Fibroblast of pulmonary artery (primary cell): Measurements from ENCODE around the gene PCDHGA4.
"Not testable (repeated sequence)": the region's sequence is repeated elsewhere in the genome, so short reads cannot be mapped to it uniquely, and the experiment has no call there.

ENCODE experiments used
- DNase-seq: peaks from one replicate; pipeline ENCODE4 v3.0.0-alpha.2; 2010; ENCODE audit warnings: low read depth
- H3K4me3 ChIP-seq: replicated peaks from 2 replicates; pipeline ENCODE4 v1.5.1; 2011; ENCODE audit warnings: low read depth, mild to moderate bottlenecking, control low read depth, low read length, moderate library complexity
- CTCF ChIP-seq: IDR thresholded peaks from 2 replicates; pipeline ENCODE4 v1.5.1; 2011; ENCODE audit warnings: mild to moderate bottlenecking, control low read depth, low read length, inconsistent platforms; ENCODE audit errors: missing control alignments

The PCDHGA4 gene

DNA sequence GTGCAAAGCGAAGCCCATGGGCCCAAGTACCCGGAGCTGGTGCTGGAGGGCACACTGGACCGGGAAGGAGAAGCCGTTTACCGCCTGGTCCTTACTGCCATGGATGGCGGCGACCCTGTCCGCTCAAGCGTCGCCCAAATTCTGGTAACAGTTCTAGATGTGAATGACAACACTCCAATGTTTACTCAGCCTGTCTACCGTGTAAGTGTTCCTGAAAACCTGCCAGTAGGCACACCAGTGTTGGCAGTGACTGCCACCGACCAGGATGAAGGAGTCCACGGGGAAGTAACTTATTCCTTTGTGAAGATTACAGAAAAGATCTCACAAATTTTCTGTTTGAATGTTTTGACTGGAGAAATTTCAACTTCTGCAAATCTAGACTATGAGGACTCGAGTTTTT lies 19.8 kb downstream of the PCDHGA4 start:
- H3K4me3 ChIP-seq, result peak overlapping the region; percentile 57
- DNase-seq, result no peak
- no peak for TF ChIP-seq CTCF

DNA sequence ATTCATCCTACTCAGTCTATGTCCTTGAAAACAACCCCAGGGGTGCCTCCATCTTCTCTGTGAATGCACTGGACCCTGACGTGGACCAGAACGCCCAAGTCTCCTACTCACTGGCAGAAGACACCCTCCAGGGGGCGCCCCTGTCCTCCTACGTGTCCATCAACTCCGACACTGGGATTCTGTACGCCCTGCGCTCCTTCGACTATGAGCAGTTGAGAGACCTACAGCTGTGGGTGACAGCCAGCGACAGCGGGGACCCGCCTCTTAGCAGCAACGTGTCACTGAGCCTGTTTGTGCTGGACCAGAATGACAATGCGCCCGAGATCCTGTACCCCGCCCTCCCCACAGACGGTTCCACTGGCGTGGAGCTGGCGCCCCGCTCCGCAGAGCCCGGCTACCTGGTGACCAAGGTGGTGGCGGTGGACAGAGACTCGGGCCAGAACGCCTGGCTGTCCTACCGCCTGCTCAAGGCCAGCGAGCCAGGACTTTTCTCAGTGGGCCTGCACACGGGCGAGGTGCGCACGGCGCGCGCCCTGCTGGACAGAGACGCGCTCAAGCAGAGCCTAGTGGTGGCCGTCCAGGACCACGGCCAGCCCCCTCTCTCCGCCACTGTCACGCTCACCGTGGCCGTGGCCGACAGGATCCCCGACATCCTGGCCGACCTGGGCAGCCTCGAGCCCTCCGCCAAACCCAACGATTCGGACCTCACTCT lies 20.8 kb downstream of the PCDHGA4 start:
- DNase-seq, H3K4me3 ChIP-seq: not testable (repeated sequence)

GRCh38 chr5:141382469-141383294 lies 27.9 kb downstream of the PCDHGA4 start, which contains the start of gene PCDHGA7:
Gene PCDHGA7 (plus strand): TSS chr5:141382742. CDS start chr5:141382900, 158 bp downstream.
- peak; percentile 70 for DNase-seq
- TF ChIP-seq CTCF, result peak; percentile 64
- peak within 1 kb of the TSS; percentile 57 for H3K4me3 ChIP-seq

- no peak for TF ChIP-seq CTCF
- peak overlapping the region; percentile 57 for H3K4me3 ChIP-seq
- DNase-seq, result no peak
Measured at GRCh38 chr5:141383345-141383744, 28.5 kb downstream of the PCDHGA4 start.

- H3K4me3 ChIP-seq, result no peak overlapping the region
- no peak for TF ChIP-seq CTCF
- no peak for DNase-seq
Measured at GRCh38 chr5:141384471-141385267, 29.8 kb downstream of the PCDHGA4 start.

GRCh38 chr5:141387557-141388311 lies 32.9 kb downstream of the PCDHGA4 start, which contains the start of gene PCDHGB4:
Gene PCDHGB4 (plus strand): TSS chr5:141387698. CDS start chr5:141387885, 187 bp downstream.
- peak; percentile 59 for TF ChIP-seq CTCF
- H3K4me3 ChIP-seq, result peak within 1 kb of the TSS; percentile 57
- DNase-seq, result peak; percentile 74
